Measurements from ENCODE around the gene POLR2E.

GRCh38 chr19:1073063-1073955 is 21.9 kb downstream of the POLR2E start:
- TF ChIP-seq CTCF (IDR thresholded peaks at IDR 0.05), result no peak
- TF ChIP-seq POLR2A (IDR thresholded peaks at IDR 0.05), result no peak
